GM20000 (cell line): Measurements from ENCODE around the gene ZNF581.

Source experiments
- DNase-seq: peaks from one replicate; pipeline ENCODE4 v3.0.0; 2012; ENCODE audit warnings: low spot score
- TF ChIP-seq, protein P1 (sequence below): IDR thresholded peaks from 2 replicates; pipeline ENCODE4 v1.5.1; 2012; ENCODE audit warnings: mild to moderate bottlenecking, control low read depth; ENCODE audit errors: extremely low read depth, missing control alignments

ZNF581 gene

DNA sequence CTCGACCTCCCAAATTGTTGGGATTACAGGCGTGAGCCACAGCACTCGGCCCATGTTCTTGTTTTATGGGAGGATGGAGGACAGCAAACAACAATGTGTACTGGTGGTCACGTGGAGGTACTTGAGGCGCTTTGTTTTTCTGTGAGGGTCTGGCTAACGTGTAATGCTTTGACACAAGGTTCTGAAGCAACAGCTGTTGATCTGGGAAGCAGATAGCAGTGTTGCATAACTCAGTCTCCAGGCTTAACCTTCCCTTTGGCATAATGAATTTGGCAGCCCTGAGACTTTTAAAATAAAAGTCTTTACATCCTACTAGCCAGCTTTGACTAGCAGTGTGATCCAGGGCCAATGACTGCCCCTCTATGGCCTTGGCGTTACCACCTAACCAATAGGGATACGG is 9.6 kb upstream of the ZNF581 start:
- TF ChIP-seq, protein P1, sequence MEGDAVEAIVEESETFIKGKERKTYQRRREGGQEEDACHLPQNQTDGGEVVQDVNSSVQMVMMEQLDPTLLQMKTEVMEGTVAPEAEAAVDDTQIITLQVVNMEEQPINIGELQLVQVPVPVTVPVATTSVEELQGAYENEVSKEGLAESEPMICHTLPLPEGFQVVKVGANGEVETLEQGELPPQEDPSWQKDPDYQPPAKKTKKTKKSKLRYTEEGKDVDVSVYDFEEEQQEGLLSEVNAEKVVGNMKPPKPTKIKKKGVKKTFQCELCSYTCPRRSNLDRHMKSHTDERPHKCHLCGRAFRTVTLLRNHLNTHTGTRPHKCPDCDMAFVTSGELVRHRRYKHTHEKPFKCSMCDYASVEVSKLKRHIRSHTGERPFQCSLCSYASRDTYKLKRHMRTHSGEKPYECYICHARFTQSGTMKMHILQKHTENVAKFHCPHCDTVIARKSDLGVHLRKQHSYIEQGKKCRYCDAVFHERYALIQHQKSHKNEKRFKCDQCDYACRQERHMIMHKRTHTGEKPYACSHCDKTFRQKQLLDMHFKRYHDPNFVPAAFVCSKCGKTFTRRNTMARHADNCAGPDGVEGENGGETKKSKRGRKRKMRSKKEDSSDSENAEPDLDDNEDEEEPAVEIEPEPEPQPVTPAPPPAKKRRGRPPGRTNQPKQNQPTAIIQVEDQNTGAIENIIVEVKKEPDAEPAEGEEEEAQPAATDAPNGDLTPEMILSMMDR = no peak
- no peak for DNase-seq

DNA sequence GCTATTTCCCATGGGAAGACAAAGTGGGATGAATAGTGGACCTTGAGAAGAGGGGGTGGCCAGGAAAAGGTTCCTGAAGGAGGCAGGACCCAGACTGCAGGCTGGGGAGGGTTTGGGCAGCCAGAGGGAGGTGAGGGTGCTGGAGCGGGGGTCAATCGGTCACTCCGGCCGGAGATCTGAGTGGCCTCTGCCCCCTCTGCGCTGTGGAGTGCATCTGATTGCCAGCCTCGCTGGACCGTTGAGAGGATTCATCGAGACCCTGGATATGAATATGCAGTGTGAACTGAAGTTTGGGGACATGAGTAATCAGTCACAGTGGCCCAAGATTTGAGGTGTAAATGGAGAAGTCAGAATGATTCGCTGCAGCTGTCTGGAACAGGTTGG is 8.1 kb upstream of the ZNF581 start:
- DNase-seq = no peak
- TF ChIP-seq, protein P1 = no peak

DNA sequence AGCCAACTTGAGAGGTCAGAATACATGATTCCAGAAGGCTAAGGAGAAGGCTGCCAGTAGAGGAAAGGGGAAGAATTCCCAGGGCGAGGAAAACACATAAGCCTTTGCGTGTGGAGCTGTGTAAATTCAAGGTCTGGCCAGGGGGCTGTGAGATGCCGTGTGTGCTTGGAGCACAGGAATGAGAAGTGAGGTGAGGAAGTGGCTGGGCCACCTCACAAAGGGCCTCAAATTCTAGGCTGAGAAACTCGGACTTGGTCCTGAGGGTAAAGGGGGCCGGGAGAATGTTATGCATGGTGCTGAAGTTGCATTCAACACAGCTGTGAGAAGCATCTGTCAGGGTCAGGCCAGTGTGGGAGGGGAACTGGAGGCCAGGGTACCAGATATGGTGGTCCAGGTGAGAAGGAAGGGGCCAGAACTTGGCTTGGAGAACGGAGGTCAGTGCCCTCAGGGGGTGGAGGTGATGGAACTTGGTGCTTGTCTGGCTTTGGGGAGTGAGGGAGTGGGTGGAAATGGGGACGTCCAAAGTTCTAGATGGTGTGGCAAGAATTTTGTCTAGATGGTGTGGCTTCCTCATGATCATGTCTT is 7.5 kb upstream of the ZNF581 start:
- no peak for DNase-seq
- TF ChIP-seq, protein P1 = no peak

DNA sequence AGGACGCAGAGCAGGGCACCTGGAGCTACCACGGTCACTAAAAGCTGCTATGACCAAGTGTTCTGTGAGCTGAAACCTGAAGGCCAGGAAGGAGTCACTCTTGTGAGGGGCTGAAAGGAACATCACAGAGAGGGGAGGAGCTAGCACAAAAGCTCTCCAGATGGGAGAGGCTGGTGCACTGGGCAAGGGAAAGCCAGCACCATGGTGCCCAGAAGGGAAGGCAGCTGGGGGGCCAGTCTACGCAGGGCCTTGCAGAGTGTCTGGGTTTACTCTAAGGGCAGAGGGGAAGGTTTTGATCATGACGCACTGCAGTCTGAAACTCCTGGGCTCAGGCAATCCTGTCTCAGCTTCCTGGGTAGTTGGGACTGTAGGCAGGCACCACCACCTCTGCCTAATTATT is 6.7 kb upstream of the ZNF581 start:
- no peak for DNase-seq

DNA sequence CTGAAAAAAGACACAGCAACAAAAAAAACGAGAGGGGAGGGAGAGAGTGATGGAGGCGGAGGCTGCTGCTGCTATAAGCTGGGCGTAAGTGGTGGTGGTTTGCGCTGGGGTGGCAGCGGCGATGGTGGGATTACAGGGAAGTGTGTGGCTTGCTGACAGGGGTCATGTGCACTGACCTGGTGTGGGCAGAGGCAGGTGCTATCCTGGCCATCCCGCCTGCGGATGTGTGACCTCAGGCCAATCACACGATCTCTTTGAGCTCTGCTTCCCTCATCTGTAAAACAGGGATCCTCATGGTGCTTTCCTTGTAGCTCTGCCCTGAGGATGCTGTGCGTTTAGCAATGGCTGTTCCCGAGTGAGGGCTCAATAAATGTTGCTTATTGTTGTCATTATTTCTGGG is 5.9 kb upstream of the ZNF581 start:
- TF ChIP-seq, protein P1 = no peak
- no peak for DNase-seq

More for the DNA sequence above, 6.7 kb upstream of the ZNF581 start:
- TF ChIP-seq, protein P1 = no peak

DNA sequence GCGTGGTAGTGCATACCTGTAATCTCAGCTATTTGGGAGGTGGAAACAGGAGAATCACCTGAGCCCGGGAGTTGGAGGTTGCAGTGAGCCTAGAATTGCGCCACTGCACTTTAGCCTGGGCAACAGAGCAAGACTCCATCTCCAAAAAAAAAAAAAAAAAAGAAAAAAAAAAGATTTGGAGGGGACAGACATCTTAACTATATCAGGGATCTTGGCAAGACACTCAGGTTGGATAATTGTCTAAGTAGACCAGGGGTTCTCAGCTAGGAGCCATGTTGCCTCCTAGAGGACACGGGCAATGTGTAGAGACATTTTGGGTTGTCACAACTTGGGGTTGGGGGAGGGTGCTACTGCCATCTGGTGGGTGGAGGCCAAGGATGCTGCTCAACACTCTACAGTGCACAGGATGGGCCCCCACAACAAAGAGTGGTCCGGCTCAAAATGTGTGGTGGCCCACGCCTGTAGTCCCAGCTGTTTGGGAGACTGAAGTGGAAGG is 4.5 kb upstream of the ZNF581 start:
- TF ChIP-seq, protein P1 = peak; percentile 10
- no peak for DNase-seq

DNA sequence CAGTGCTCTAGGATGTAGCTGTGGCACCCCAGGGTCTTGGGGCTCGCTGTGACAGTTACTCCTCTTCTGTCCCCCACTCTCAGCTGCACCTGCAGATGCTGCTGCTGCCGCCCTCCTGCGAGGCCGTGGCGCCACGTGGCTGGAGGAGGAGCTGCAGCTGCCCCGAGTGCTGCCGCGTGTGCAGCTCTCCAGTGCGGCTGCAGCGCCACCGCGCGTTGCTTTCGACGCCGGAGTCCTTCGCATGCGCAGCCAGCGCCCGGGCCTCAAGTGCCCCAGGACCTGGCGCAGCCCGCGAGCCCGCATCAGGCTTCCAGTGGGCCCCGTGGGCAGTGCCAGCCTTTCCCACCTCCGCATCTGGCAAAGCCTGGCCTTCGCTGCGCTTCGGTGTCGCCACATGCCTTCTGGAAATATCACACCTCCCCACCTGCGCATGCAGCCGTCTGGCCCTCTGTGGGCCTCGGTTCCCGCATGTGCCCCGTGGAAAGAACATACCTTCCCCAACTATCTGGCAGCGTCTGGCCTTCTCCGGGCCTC is 3.3 kb upstream of the ZNF581 start:
- DNase-seq = peak; percentile 73
- TF ChIP-seq, protein P1 = peak; percentile 68
